A549 (cell line): ENCODE data around the gene ARHGAP31. TPM values are rescaled to one million over a fixed set of nuclear protein-coding genes. Genes with fewer than 3 reads are reported as not detected.

Experiments
- ATAC-seq, 2 experiments: fragments of 200-7000 bp in 1 of 2; fragments of >200 bp in 1 of 2; cut with Nextera tagmentation in 1 of 2; cut with Tn5 transposase in 1 of 2; 3 replicates each; pipeline versions ENCODE4 v1.8.0 to v1.9.1; 2018 to 2020; ENCODE audit warnings: mild to moderate bottlenecking in 1 of 2, moderate library complexity in 1 of 2
- CTCF ChIA-PET: fragments of 300-600 bp; sonication (Branson Sonifier 250); formaldehyde crosslinking; extraction: SDS; loops from one replicate; lab custom pipeline; 2021; ENCODE audit warnings: antibody characterized with exemption, inconsistent platforms; lab: Yijun Ruan, JAX
- POLR2A ChIA-PET: fragments of 350-600 bp; formaldehyde crosslinking; extraction: SDS; loops from one replicate; lab custom pipeline; 2021; ENCODE audit warnings: antibody characterized with exemption, inconsistent platforms; lab: Yijun Ruan, JAX
- DNase-seq, 2 experiments: peaks; one replicate each; pipeline versions ENCODE4 v3.0.0 to v3.0.0-alpha.2; 2011 to 2016; ENCODE audit warnings: low read depth in 1 of 2, low spot score in 1 of 2
- FAIRE-seq: peaks from 2 replicates; lab custom pipeline; 2011; peaks lifted over from hg19 to GRCh38; lab: Jason Lieb, UNC
- H3K27ac ChIP-seq, 2 experiments: fragments of >200 bp; sonication (Bioruptor Twin); formaldehyde crosslinking; 3 replicates each; pipeline ENCODE4 v1.5.1; 2016 to 2017
- H3K4me1 ChIP-seq: fragments of >200 bp; sonication (Bioruptor Twin); formaldehyde crosslinking; 3 replicates; pipeline ENCODE4 v1.6.1; 2016
- H3K4me2 ChIP-seq: fragments of >200 bp; sonication (Bioruptor Twin); formaldehyde crosslinking; 3 replicates; pipeline ENCODE4 v1.6.1; 2016
- H3K4me3 ChIP-seq: fragments of >200 bp; sonication (Bioruptor Twin); formaldehyde crosslinking; 3 replicates; pipeline ENCODE4 v1.5.1; 2016
- H3K9me3 ChIP-seq: fragments of >200 bp; sonication (Bioruptor Twin); formaldehyde crosslinking; 3 replicates; pipeline ENCODE4 v1.6.1; 2016
- BHLHE40 ChIP-seq: IDR thresholded peaks from 2 replicates; pipeline ENCODE4 v1.6.1; 2012; ENCODE audit warnings: low read depth, low read length, inconsistent platforms
- CBX2 ChIP-seq: fragments of 200-600 bp; sonication (generic); IDR thresholded peaks from 2 replicates; pipeline ENCODE4 v1.6.1; 2016; ENCODE audit warnings: low read depth, mild to moderate bottlenecking, borderline replicate concordance
- CBX8 ChIP-seq: fragments of 200-600 bp; sonication (generic); IDR thresholded peaks from 2 replicates; pipeline ENCODE4 v1.6.1; 2016
- CEBPB ChIP-seq, 2 experiments: fragments of >200 bp in 1 of 2; sonication (Bioruptor Twin) in 1 of 2; formaldehyde crosslinking in 1 of 2; IDR thresholded peaks; 2 replicates each; pipeline ENCODE4 v1.6.1; 2012 to 2016
- CHD4 ChIP-seq: fragments of 200-600 bp; sonication (generic); IDR thresholded peaks from 2 replicates; pipeline ENCODE4 v1.6.1; 2016; ENCODE audit warnings: antibody characterized with exemption, mild to moderate bottlenecking, borderline replicate concordance
- EHF ChIP-seq: fragments of 250-450 bp; sonication (Bioruptor Pico); IDR thresholded peaks from 2 replicates; pipeline ENCODE4 v1.5.0; 2020; ENCODE audit warnings: mild to moderate bottlenecking
- EHMT2 ChIP-seq: fragments of 200-600 bp; sonication (generic); IDR thresholded peaks from 2 replicates; pipeline ENCODE4 v1.6.1; 2016; ENCODE audit warnings: antibody characterized with exemption, low read depth, mild to moderate bottlenecking, moderate library complexity
- FOSB ChIP-seq: fragments of 250-450 bp; sonication (Bioruptor Pico); IDR thresholded peaks from 2 replicates; pipeline ENCODE4 v1.5.0; 2020; ENCODE audit warnings: mild to moderate bottlenecking, moderate library complexity
- FOSL2 ChIP-seq, 2 experiments: fragments of 450-650 bp in 1 of 2; fragments of >200 bp in 1 of 2; sonication (Bioruptor Twin) in 1 of 2; formaldehyde crosslinking; IDR thresholded peaks; 2 replicates each; pipeline versions ENCODE4 v1.5.0 to v1.6.1; 2016 to 2020; ENCODE audit warnings: mild to moderate bottlenecking in 1 of 2, moderate library complexity in 1 of 2
- FOXS1 ChIP-seq: fragments of 250-450 bp; sonication (Bioruptor Pico); IDR thresholded peaks from 2 replicates; pipeline ENCODE4 v1.5.0; 2020; ENCODE audit warnings: mild to moderate bottlenecking, moderate library complexity
- HDAC2 ChIP-seq: fragments of 200-600 bp; sonication (generic); IDR thresholded peaks from 2 replicates; pipeline ENCODE4 v1.6.1; 2016
- HOXA7 ChIP-seq: fragments of 250-450 bp; sonication (Bioruptor Pico); IDR thresholded peaks from 2 replicates; pipeline ENCODE4 v1.5.0; 2020; ENCODE audit warnings: mild to moderate bottlenecking, moderate library complexity
- HOXB13 ChIP-seq: fragments of 250-450 bp; sonication (Bioruptor Pico); IDR thresholded peaks from 2 replicates; pipeline ENCODE4 v1.5.0; 2020; ENCODE audit warnings: low read depth, mild to moderate bottlenecking, moderate library complexity
- MAFK ChIP-seq: fragments of 450-650 bp; IDR thresholded peaks from 2 replicates; pipeline ENCODE4 v1.6.1; 2014; ENCODE audit not compliant: partially characterized antibody
- MAZ ChIP-seq: fragments of 150-350 bp; IDR thresholded peaks from 2 replicates; pipeline ENCODE4 v1.6.1; 2014; ENCODE audit warnings: antibody characterized with exemption, low read depth, low read length, borderline replicate concordance
- NPAS2 ChIP-seq: fragments of 250-450 bp; sonication (Bioruptor Pico); IDR thresholded peaks from 2 replicates; pipeline ENCODE4 v1.8.0; 2022; ENCODE audit warnings: mild to moderate bottlenecking, moderate library complexity, borderline replicate concordance
- NR3C1 ChIP-seq: fragments of >200 bp; sonication (Bioruptor Twin); formaldehyde crosslinking; IDR thresholded peaks from 3 replicates; pipeline ENCODE4 v1.6.1; 2017
- POLR2A ChIP-seq: IDR thresholded peaks from 2 replicates; pipeline ENCODE4 v1.6.1; 2012; ENCODE audit warnings: mild to moderate bottlenecking, low read length
- RAD21 ChIP-seq, 2 experiments: fragments of >200 bp in 1 of 2; sonication (Bioruptor Twin) in 1 of 2; formaldehyde crosslinking in 1 of 2; IDR thresholded peaks in 1 of 2; conservative IDR thresholded peaks in 1 of 2; 2 replicates in 1 of 2; 3 replicates in 1 of 2; pipeline ENCODE4 v1.6.1; 2012 to 2018; ENCODE audit warnings: inconsistent platforms in 1 of 2
- RARB ChIP-seq: fragments of 250-450 bp; sonication (Bioruptor Pico); IDR thresholded peaks from 2 replicates; pipeline ENCODE4 v1.8.0; 2021; ENCODE audit warnings: mild to moderate bottlenecking, moderate library complexity
- REST ChIP-seq: fragments of 200-600 bp; sonication (generic); IDR thresholded peaks from 2 replicates; pipeline ENCODE4 v1.6.1; 2016; ENCODE audit warnings: antibody characterized with exemption, mild to moderate bottlenecking, moderate library complexity
- RFX5 ChIP-seq: fragments of 450-650 bp; IDR thresholded peaks from 2 replicates; pipeline ENCODE4 v1.7.1; 2014; ENCODE audit warnings: antibody characterized with exemption, mild to moderate bottlenecking, moderate library complexity
- SMC3 ChIP-seq: fragments of >200 bp; sonication (Bioruptor Twin); formaldehyde crosslinking; IDR thresholded peaks from 3 replicates; pipeline ENCODE4 v1.6.1; 2018; ENCODE audit warnings: inconsistent platforms
- SREBF2 ChIP-seq: fragments of 450-650 bp; IDR thresholded peaks from 2 replicates; pipeline ENCODE4 v1.6.1; 2014; ENCODE audit warnings: mild to moderate bottlenecking, moderate library complexity
- TFCP2L1 ChIP-seq: fragments of 250-450 bp; sonication (Bioruptor Pico); IDR thresholded peaks from 2 replicates; pipeline ENCODE4 v1.5.0; 2021; ENCODE audit warnings: mild to moderate bottlenecking
- USF2 ChIP-seq: fragments of 450-650 bp; IDR thresholded peaks from 2 replicates; pipeline ENCODE4 v1.6.1; 2014; ENCODE audit warnings: antibody characterized with exemption
- ZC3H11A ChIP-seq: fragments of 450-650 bp; IDR thresholded peaks from 2 replicates; pipeline ENCODE4 v1.6.1; 2014; ENCODE audit warnings: antibody characterized with exemption, mild to moderate bottlenecking
- ZNF302 ChIP-seq: fragments of 250-450 bp; sonication (Bioruptor Pico); IDR thresholded peaks from 2 replicates; pipeline ENCODE4 v1.9.0; 2021; ENCODE audit warnings: inconsistent platforms, mild to moderate bottlenecking, moderate library complexity
- WGBS: methylation state at CpG from one replicate; pipeline ENCODE4 v1.1.6; 2017; ENCODE audit errors: missing lambda C conversion rate; 5-methylcytosine and 5-hydroxymethylcytosine counted together
- polyA plus RNA-seq, 4 experiments: library from polyadenylated mRNA; depleted of rRNA in 3 of 4; stranded (reverse); fragments of >200 nt; fragmentation: RNase III in 1 of 4; extraction: RNeasy Plus Mini Kit Qiagen cat#74134 plus additional on column Dnase treatment in 1 of 4; gene quantifications; 2 replicates in 3 of 4; 3 replicates in 1 of 4; pipeline ENCODE4 v1.2.3, GENCODE V29; 2011 to 2017

Gene ARHGAP31
- polyA plus RNA-seq, 2 of the 4 experiments (the other 2 are of a cell fraction), result 0.93 to 1.3 TPM

GRCh38 chr3:119326976-119327375, 32.8 kb downstream of the ARHGAP31 start:
- no peak overlapping the region for H3K27ac ChIP-seq
- no peak for FAIRE-seq
- CTCF ChIA-PET, result interaction anchor here (1.7 kb wide), 1 partner anchor 18 kb away, joined by 5 read pairs; no protein-coding TSS in a partner anchor

GRCh38 chr3:119329551-119329950, 35.4 kb downstream of the ARHGAP31 start:
- ChIA-PET POLR2A (no interaction called here), CTCF (interaction anchor here (1.7 kb wide), 1 partner anchor 10 kb away, joined by 6 read pairs; no protein-coding TSS in a partner anchor)
- FAIRE-seq, result no peak
- WGBS, result 71% methylated on average over 6 of the region's 7 CpGs
- DNase-seq, result no peak
- Histone ChIP-seq H3K27ac (no peak overlapping the region), H3K9me3 (no peaks in the 10 kb centered on the region), H3K4me2 (no peak overlapping the region), H3K4me1 (no peaks in the 10 kb centered on the region), H3K4me3 (no peak overlapping the region)
- no peak for ATAC-seq
- TF ChIP-seq BHLHE40 (no peak), MAZ (no peak), HOXA7 (CRISPR knock-in tag) (no peak), NPAS2 (CRISPR knock-in tag) (no peak), SMC3 (no peak), CBX2 (no peak), ZNF302 (CRISPR knock-in tag) (no peak), FOXS1 (CRISPR knock-in tag) (no peak), SREBF2 (no peak), REST (no peak), CBX8 (no peak), USF2 (no peak), EHF (CRISPR knock-in tag) (no peak), EHMT2 (no peak), FOSB (no peak), CHD4 (no peak), NR3C1 (no peak), TFCP2L1 (CRISPR knock-in tag) (no peak), MAFK (no peak), ZC3H11A (no peak)

More at GRCh38 chr3:119326976-119327375, 32.8 kb downstream of the ARHGAP31 start:
- WGBS, result 91% methylated on average over 13 of the region's 13 CpGs
- no peak for TF ChIP-seq RAD21 (conservative IDR thresholded peaks at IDR 0.05 in 1 of 2, IDR thresholded peaks at IDR 0.05 in 1 of 2)
- TF ChIP-seq USF2, result no peak
- no peak for TF ChIP-seq EHMT2
- no peak for TF ChIP-seq HDAC2
- no peak for TF ChIP-seq HOXB13 (CRISPR knock-in tag)
- TF ChIP-seq POLR2A, result no peak
- TF ChIP-seq RARB, result no peak
- no peak for TF ChIP-seq CEBPB (IDR thresholded peaks at IDR 0.05)
- TF ChIP-seq RFX5, result no peak
- TF ChIP-seq NR3C1, result no peak
- no peak for TF ChIP-seq FOSL2 (IDR thresholded peaks at IDR 0.05)
- TF ChIP-seq FOSL2 (CRISPR knock-in tag; IDR thresholded peaks at IDR 0.05), result no peak
- TF ChIP-seq BHLHE40, result no peak
- no peak for TF ChIP-seq ZC3H11A
- H3K4me2 ChIP-seq, result no peak overlapping the region
- H3K9me3 ChIP-seq, result no peaks in the 10 kb centered on the region
- ATAC-seq, result no peak
- H3K4me3 ChIP-seq, result no peak overlapping the region
- POLR2A ChIA-PET, result no interaction called here
- no peak for DNase-seq
- H3K4me1 ChIP-seq, result peaks cover 5% of the 10 kb centered on the region; the same call in 1 of the 3 replicates
